ENCODE measurements around the gene MAML2.

Gene MAML2

DNA sequence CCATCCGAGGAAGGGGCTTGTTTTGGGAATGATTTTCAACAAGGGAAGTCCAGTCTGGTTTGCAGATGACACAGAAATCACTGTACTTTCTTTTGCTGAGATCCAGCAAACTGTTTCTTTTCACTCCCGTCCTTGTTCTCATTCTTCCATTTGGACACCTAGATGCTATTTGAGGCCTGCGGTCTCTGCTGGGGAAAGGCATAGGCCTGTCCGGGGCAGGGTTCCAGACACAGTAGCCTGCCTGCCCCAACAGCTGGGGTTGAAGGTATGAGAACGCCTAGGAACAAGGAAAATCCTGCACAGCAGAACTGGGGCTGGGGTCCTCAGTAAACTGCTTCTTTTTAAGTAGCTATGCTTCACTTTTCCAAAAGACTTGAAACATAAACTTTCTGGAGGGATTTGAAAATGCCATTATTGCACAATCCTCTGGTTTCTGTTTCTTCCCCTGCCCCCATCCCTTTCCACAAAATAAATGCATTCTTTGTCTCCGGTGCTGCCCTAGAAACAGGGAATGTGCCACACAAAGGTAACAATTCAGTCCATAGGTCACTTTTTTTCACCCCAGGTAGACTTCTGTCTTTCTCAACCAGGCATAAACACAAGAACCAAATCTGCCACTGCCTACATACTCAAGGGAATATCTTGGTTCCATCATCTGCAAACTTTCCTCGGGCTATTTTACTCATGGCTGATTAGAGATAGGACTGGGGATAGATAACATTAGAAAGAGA, 244.3 kb downstream of the MAML2 start:
- DNase-seq (ENCODE audit: low read depth), result no peak

DNA sequence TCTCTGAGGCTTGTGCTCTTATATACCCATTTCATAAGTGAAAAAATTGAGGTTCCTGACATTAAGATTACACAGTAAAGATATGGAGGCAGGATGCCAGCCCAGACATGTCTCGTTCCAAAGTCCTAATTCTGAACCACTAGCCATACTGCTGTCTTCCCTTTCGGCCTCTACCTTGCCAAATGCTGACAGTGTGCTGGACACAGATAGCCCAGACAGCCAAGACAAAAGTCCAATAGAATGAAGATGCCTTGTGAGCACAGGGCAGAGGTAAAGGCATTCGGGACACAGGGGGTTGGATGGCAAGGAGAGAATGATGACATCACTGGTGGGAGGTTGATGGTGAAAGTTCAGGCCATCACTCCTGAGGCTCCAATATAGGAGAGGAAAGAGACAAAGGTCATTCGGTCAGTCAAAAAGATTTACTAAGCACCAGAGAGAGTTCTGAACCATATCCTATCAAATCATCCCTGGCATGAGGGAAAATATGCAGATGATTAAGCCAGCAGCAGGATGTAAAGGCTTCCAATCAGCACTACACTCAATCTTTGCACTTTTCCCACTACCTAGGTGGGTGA, 245.1 kb downstream of the MAML2 start:
- DNase-seq (ENCODE audit: low read depth), result no peak

DNA sequence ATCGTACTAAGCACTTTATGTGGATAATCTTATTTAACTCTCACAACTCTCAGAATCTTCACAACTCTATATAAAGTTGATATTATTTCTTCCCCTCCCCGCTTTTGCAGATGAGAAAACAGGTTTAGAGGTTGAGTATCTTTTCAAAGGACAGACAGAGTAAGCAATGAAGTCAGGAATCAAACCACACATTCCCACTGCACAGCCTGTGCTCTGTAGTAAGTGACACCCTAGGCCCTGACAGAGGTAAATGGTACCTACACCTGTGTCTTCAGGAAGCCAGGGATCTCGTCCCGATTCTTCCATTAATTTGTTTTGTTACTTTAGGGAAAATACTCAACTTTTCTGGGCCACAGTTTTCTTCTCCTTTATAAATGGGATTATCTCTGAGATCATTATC, 246.6 kb downstream of the MAML2 start:
- DNase-seq (ENCODE audit: low read depth), result no peak

DNA sequence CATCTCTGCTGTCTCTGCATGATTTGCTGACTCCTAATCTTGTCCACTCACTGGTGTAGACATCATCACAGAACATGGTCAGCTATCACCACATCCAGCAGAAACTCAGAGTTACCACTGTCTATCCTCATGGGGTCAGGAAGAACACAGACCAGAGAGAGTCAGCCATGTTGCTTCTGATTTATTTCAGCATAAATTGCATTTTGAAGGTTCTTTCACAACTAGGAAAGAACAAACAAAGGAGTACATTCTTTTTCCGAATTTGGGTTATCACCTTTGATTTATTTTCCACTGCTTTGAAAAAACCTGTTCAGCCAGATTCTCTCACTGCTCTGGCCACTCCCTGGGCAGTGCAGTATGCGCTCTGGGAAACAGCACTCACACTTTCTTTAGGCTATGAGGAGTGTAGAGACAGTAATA, 247.1 kb downstream of the MAML2 start:
- no peak for DNase-seq (ENCODE audit: low read depth)

DNA sequence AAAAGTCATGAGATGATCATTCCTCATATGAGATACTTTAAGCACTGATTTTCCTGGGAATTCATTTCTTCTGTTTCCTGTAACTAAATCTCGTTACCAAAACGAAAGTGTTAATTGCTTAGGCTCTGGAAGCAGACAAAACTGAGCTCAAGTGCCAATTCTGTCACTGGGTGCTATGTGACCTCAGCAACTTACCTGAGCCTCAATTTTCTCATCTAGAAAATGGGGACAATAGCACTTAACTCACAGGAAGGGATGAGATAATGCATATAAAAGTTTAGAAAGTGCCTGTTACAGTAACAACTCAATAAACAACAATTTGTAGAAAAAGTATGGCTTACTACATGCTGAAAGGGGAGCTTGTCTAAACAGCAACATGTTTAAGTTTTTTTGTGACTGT, 248.8 kb downstream of the MAML2 start:
- no peak for DNase-seq (ENCODE audit: low read depth)

DNA sequence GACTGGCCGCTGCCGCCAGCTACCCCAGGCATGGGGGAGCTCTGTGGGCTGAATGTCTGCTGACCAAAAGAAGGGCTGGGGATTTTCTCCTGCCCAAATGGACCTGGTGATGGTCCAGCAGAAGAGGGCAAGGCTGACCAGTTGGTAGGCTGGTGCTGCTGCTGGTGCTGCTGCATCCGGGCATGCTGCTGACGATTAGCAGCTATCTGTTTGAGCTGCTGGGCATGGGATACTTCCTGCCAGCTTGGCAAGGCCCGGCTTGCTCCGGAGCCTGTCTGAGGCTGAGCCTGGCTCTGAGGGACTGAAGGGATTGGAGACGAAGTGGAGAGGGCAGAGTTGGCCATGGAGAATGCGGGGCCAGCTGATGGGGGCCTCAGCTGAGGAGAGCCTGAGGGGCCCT, 250.5 kb downstream of the MAML2 start:
- DNase-seq (ENCODE audit: low read depth), result no peak

DNA sequence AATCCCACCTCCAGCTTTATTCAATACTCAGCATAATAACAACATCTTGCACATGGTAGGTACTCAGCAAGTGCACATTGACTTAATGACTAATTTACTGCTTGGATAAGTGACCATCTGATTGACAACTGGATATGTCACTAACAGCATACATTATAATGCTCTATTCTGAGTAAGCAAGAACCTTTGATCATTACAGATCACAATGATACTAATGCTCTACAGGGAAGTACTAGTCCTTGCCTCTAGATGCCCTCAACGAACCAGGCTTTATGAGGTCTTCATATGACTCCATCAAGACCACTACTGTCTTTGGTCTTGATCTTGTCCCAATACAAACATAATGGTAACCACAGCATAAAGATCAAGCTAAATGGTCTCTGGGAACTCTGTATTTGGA, 251.5 kb downstream of the MAML2 start:
- no peak for DNase-seq (ENCODE audit: low read depth)

DNA sequence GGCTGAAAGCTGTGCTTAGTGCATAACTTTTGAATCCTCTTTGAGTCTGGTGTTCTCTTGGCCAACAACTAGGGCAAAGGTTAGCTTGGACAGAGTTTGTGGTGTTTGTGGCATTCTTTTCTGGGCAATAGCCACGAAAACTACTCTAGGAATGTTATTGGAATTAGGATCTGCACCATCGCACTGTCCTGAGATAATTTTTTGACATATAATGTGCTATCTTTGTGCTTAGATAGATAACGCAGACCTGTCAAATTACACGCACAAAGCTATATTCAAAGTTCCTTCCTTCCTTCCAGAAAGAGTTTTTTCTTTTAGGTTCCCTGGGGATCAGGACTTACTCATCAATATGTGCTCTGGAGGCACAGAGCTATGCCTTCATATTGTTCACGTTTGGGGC, 252.3 kb downstream of the MAML2 start:
- no peak for DNase-seq (ENCODE audit: low read depth)

DNA sequence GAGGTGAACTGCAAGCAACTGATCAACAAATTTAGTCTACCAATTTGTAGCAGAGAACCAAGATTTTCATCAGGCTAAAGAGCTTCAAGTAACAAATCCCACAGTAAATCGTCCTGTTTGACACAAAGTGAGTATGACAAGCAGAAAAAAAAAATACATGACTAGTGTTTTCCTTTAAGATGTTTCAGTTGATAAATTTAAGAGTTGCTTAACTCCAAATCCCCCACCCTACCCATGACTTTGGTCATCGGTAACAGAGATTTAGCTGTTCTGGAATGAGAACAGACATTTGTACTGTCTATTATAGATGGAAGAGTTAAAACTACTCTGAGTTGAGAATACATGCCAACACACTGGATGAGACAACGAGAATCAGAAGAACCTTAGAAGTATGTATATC, 254.1 kb downstream of the MAML2 start:
- DNase-seq (ENCODE audit: low read depth), result no peak

DNA sequence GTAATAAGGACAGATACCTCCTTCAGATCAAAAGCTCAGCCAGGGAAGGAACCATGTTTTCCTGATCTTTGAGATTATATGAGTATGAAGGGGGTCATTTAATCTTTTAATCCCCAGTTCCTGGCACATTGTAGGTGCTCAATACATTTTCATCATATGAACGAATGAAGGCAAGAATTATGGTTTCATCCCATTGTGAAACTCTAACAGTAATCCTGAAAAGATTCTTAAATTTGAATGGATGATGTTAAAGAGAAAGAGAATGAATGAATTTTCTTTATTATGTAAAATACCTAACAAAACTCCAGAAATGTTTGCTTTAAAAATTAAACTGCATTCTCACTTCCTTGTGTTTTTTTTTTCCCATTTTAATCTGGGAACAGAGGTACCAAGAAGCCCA, 256.9 kb downstream of the MAML2 start:
- DNase-seq (ENCODE audit: low read depth), result no peak

DNA sequence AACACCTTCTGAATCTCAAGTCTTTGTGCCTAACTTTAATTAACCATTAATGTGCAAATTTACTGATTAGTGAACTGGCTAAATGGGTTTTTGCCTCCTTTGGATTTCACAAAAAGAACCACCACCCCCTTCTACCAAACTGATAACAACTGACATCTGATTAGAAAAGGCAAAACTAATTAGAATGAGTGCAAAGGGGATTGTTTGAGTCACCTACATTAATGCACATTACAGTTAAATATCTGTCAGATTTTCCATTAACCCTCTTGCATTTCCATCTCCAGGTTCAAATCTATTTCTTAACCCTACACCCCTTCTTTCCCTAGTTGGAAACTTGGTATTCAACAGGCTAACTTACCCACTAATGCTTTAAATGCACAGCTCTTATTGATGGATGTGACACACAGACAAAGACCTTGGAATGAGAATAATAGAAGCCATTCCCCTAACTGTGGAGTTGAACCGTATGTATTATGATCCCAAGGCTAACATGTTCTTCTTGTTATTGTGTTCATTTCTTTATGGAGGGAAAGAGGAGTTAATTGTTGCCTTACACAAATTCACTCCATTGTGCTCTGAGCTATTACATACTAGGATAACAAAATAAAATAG, 257.6 kb downstream of the MAML2 start:
- no peak for DNase-seq (ENCODE audit: low read depth)

DNA sequence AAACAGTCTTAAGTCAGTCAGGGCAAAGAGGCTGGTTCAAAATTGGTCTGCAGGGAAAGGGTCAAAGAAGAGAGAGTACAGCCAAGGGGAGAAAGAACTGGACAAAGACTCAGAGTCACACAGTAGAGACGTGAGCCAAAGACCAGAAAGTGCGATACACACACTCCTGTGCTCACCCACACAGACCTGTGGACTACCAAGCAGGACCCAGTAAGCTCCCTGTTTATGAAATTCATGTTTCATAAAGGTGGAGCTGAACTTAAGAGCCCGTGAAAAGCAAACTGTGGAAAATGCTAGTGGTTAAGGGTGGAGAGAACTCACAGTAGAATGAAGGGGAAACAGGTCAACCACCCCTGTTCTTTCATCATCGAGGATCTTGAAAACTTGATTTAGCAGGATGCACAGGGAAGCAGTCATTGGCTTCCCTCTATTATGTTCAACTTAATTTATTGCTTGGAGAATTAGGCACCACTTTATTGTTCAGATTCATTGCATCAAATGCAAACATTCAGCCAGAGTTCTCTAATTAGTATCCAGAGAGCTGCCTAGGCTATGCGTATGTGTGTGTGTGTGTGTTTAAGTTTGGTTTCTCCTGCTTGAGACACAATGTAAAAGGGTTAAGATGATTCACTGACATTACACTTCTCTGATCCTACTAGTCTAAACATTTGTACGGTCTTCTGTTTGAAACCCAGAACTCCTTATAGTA, 258.2 kb downstream of the MAML2 start:
- no peak for DNase-seq (ENCODE audit: low read depth)

DNA sequence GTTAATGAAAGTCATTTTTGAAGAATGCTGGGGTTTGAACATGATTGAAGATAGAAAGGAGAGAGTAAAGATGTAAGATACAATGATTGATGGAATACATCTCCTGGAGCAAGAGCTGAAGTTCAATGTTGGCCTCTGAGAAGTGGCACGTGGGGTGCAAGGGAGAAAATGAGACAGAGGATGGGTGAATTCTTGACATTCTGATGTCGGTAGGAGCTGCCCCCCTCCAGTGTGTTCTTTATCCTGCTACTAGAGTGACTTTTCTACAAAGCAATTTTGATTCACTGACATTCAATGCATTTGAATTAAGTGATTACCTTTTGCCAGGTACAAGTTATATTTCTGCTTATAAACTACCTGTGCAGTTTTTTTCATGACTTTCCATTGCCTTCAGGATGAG, 260.1 kb downstream of the MAML2 start:
- DNase-seq (ENCODE audit: low read depth), result no peak

DNA sequence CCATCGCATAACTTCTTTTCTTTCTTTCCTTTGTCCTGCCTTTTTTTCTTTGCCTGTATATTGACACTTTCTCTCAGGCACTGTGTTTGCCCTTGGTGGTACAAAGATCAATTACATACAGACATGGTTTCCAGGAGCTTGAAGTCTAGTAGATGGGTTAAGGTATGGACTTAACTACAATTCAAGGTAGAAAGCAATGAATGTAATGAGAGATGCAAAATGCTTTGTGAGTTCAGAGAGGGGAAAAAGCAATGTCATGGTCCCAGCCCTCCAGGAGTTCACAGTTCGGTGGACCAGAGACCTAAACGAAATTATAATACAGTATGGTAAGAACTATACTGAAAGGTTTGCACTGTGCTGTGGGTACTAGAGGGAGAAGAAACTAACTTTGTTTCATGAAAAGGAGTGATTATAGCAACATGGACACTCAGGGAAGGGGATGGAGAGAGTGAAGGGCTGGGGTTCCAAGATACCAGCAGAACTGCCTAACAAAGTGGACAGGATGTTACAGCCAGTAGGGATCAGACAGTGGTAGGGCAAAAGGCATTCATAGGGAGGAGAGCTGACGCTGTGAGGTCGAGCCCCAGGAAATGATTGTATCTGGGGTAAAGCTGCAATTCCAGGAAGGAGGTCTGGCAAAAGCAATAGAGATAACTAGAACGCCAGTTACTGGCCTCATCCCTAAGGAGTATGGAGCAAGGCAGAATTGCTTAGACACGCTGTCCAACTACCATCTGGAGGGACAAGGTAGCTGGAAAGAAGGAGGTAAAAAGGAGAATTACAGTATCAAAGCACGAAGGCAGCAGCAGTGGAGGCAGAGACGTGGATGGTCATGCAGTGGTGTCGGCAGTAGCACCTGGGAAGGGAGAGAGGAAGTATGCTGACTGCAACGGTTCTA, 260.7 kb downstream of the MAML2 start:
- DNase-seq (ENCODE audit: low read depth), result no peak

DNA sequence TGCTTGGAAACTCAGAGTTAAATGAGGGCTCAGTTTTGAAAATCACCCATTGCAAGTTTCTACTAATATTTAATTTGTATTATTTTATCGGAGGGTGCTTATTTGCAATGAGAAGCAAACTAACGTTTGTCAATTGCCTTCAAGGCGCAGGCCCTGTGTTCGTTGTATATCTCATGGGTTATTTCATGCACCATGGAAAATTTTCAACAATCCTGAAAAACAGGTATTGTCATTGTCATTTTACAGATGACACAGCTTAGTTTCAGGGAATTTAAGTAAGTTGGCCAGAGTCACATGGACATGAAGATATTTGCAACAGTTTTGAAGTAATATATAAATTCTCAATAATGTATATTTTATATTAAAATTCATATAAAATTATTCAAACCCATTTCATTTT, 261.4 kb downstream of the MAML2 start:
- DNase-seq (ENCODE audit: low read depth), result no peak

DNA sequence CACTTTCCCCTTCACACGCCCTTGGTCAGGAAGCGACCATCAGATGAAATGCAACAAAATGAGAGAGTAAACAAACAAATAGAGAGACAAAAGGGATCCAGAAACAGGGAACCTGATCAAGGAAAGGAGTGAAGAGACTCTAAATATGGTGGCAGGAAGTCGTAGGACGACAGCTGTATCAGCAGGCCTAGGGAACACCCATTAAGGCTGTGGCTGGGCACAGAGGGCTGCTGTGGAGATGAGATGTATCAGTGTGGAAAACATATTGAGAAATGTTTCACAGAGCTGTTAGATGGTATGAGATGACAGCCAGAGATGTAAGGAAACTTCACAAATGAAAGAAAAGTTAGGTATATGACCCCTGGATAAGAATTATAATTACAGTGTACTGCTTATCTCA, 263.3 kb downstream of the MAML2 start:
- DNase-seq (ENCODE audit: low read depth), result no peak

DNA sequence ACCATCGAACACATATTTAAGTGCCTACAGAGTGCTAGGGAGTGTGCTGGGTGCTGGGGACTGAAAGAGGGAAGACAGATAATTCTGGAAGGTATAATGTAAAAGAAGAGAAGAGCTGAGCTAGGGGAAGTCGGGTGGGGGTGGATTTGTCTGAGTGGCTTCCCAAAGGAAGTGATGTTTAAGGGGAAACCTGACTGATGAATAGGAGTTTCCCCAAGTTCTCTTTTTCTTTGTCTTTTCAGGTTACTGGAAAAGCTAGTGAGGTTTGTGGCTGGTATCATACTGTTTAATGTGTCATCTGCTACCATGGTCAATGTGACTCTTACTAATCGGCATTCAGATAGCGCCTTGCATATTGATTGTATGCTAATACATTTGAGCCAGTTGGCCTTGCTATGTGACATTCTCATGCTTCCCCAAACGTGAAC, 267.4 kb downstream of the MAML2 start:
- no peak for DNase-seq (ENCODE audit: low read depth)

DNA sequence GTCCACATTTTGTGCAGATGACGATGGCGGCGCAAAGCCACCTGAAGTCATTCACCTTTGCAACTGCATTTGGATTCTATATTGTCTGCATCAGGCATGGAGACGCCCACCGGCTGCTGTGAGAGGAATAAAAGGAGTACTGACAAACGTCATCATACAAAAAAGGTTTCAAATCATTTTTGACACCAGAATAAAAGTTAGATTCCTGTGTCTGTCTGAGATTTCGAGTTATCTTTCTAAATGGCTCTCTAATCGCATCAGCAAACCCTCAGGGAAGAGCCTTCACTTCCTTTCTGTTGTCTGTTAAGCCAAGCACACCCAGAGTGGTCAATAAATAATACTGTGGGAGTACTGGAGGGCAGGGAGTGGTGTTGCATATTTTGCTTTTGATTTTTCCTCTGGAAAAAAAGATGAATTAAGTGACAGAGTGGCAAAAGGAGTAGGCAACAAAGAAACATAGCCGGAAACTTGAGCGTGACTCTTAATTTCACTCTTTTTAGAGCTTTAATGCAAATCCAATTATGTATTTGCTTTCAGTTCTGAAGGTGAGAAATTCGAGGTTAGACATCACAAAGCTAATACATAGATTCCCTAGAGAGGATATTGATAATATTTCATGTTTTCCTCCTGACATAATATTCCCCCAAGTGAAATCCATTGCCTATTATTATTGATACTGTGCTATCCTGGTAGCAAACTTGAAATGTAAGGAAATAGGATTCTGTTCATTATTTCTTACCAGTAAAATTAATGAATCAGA, 268.3 kb downstream of the MAML2 start:
- DNase-seq (ENCODE audit: low read depth), result no peak

DNA sequence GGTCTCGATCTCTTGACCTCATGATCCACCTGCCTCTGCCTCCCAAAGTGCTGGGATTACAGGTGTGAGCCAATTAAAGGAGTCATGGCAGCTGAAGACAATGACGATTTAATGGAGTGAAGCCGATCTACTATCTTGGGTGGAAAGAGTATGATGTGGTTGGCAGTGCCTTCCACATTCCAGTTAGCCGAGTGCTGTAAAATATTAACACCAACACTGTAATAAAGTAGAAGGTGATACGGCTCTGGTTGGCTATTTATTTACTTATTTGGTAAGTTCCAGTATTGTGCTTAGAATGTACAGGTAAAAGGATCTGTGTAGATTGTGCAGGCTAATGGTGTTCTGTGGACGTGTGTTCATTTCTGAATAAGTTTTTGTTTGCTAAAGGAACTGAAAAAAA, 269.5 kb downstream of the MAML2 start:
- no peak for DNase-seq (ENCODE audit: low read depth)

DNA sequence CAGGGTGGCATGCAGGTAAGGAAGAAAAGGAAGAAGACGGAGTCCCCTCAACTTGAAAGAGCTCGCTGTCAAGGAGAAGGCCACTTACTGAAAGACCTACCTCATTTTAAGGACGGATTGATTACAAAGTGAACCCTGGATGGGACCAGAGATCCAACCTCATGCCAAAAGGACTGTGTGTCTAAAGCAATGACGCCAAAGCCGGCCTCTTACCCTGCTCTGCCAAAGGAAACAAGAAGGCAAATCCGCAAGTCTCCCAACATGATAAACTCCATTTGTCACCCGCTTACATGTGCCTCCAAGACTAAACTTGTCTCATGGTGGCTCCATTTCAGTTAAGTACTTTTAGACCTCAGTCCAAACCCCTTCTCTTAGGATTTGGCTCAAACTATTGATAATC, 270.4 kb downstream of the MAML2 start:
- no peak for DNase-seq (ENCODE audit: low read depth)

DNA sequence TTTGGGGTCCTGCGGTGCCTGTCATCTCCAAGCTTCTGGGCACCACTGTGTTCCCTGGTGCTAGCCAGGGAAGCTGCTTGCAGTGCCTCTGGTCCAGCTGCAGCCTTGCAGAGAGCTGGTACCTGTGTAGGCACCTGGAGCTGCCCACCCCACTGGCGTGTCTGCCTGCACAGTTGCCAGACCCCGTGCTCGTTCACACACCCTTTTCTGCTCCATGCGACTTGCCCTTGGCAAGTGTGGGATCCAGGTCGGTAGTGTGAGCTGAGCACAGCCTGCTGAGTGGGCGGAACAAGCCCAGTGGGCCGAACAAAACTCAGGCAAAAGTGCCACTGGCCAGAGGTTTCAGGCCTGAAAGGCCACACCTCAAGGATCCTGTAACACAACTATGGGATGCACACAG, 272.5 kb downstream of the MAML2 start:
- no peak for DNase-seq (ENCODE audit: low read depth)

All from non-pigmented ciliary epithelial cell (primary cell).